DOHH2 (cell line): ENCODE data around the gene UBE2Q2.
A peak's percentile ranks its signal among the peaks of the same experiment; 100 is the strongest.
"Not testable (repeated sequence)": the region's sequence is repeated elsewhere in the genome, so short reads cannot be mapped to it uniquely, and the experiment has no call there.

Experiments used
- H3F3A ChIP-seq: fragments of 200-600 bp; sonication (generic), shearing (Covaris generic); 2 replicates; pipeline ENCODE4 v1.6.0; 2016; ENCODE audit warnings: antibody characterized with exemption, mild to moderate bottlenecking; ENCODE audit not compliant: control insufficient read depth, insufficient read depth
- H3K27ac ChIP-seq: fragments of 200-600 bp; sonication (generic); 2 replicates; pipeline ENCODE4 v1.5.1; 2014; ENCODE audit warnings: low read depth, mild to moderate bottlenecking, low read length, moderate library complexity
- H3K27me3 ChIP-seq: fragments of 200-600 bp; sonication (generic); 2 replicates; pipeline ENCODE4 v1.6.1; 2014; ENCODE audit warnings: mild to moderate bottlenecking, low read length, mixed read lengths; ENCODE audit not compliant: control insufficient read depth
- H3K36me3 ChIP-seq: fragments of 200-600 bp; sonication (generic); 2 replicates; pipeline ENCODE4 v1.6.1; 2014; ENCODE audit warnings: mild to moderate bottlenecking, low read length, moderate library complexity, mixed read lengths; ENCODE audit not compliant: control insufficient read depth
- H3K4me1 ChIP-seq: fragments of 200-600 bp; sonication (generic); 2 replicates; pipeline ENCODE4 v1.6.1; 2014; ENCODE audit warnings: mild to moderate bottlenecking, low read length, mixed read lengths; ENCODE audit not compliant: control insufficient read depth
- H3K4me2 ChIP-seq: fragments of 200-600 bp; sonication (generic); 2 replicates; pipeline ENCODE4 v1.6.0; 2014; ENCODE audit warnings: mild to moderate bottlenecking, low read length, moderate library complexity
- H3K4me3 ChIP-seq: fragments of 200-600 bp; sonication (generic); 2 replicates; pipeline ENCODE4 v1.5.1; 2014; ENCODE audit warnings: mild to moderate bottlenecking, low read length, mixed read lengths
- H3K79me2 ChIP-seq: fragments of 200-600 bp; sonication (generic); 2 replicates; pipeline ENCODE4 v1.6.1; 2014; ENCODE audit warnings: mild to moderate bottlenecking, low read length, mixed read lengths; ENCODE audit not compliant: control insufficient read depth
- H3K9me2 ChIP-seq: fragments of 200-600 bp; sonication (generic); replicated peaks from 2 replicates; pipeline ENCODE4 v1.6.1; 2014; ENCODE audit warnings: mild to moderate bottlenecking, low read length, mixed read lengths; ENCODE audit not compliant: control insufficient read depth
- H3K9me3 ChIP-seq: fragments of 200-600 bp; sonication (generic); 2 replicates; pipeline ENCODE4 v1.6.1; 2014; ENCODE audit warnings: antibody characterized with exemption, low read length, mixed read lengths; ENCODE audit not compliant: control insufficient read depth, insufficient read depth
- H4K20me1 ChIP-seq: fragments of 200-600 bp; sonication (generic); 2 replicates; pipeline ENCODE4 v1.6.0; 2014; ENCODE audit warnings: low read depth, mild to moderate bottlenecking, antibody characterized with exemption, low read length, moderate library complexity; ENCODE audit not compliant: control insufficient read depth, insufficient read depth
- CTCF ChIP-seq: fragments of 200-600 bp; sonication (generic); IDR thresholded peaks from one replicate; pipeline ENCODE4 v1.5.1; 2014; ENCODE audit warnings: antibody characterized with exemption, mild to moderate bottlenecking, low read depth, low read length; ENCODE audit not compliant: poor library complexity, severe bottlenecking
- EZH2phosphoT487 ChIP-seq: fragments of 200-600 bp; sonication (generic); IDR thresholded peaks from 2 replicates; pipeline ENCODE4 v1.6.1; 2017; ENCODE audit warnings: borderline replicate concordance, mild to moderate bottlenecking, antibody characterized with exemption, low read length, moderate library complexity, mixed read lengths

UBE2Q2 gene

DNA sequence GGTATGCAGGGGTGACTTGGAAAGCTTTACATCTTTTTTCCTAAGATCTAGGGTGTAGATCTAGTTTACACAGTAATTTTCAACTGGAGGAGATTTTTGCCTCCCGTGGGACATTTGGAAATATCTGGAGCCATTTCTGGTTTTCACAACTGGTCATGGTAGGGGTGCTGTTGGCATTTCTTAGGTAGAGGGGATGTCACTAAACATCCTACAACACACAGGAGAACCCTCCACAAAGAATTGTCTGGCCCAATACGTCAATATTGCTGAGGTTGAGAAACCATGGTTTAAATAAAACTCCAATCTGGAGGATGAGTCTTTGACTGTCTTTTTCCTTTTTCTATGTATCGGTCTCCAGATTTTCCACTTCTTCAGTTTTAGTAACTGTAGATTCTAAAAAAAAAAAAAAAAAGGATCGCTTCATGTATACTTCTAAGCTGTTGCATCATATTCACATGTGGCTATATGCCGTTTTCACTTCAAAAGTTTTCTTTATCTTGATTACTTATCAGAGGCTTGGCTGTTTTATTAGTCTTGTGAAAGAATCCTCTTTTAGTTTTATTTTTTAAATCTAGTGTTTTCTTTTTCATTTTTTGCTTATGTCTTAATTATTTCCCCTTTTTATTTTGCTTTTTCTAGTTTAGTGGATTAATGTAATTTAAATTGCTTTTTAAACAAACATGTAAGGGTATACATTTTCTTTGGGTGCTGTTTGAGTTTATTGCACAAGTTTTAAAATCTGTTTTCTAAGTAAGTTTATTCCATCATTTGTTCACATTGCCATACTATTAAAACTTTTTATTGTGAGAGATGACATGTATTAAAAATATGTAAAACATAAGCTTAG, 21.2 kb downstream of the UBE2Q2 start:
- H3K9me2 ChIP-seq: no peaks in the 10 kb centered on the region
- no peaks in the 10 kb centered on the region for H3K9me3 ChIP-seq
- TF ChIP-seq EZH2phosphoT487: no peak
- no peak for TF ChIP-seq CTCF
- no peaks in the 10 kb centered on the region for H4K20me1 ChIP-seq
- H3K36me3 ChIP-seq: peaks cover 12% of the 10 kb centered on the region
- H3K4me1 ChIP-seq: peaks cover 32% of the 10 kb centered on the region
- 0 out of 2 replicates have a peak, but pooled peaks cover 4% of the 10 kb centered on the region for H3F3A ChIP-seq
- H3K79me2 ChIP-seq: peaks cover 13% of the 10 kb centered on the region; the same call in 1 of the 2 replicates
- H3K27ac ChIP-seq: no peak overlapping the region
- no peak overlapping the region for H3K4me2 ChIP-seq
- no peak overlapping the region for H3K4me3 ChIP-seq
- no peaks in the 10 kb centered on the region for H3K27me3 ChIP-seq

- H3K4me2 ChIP-seq, H3K9me2 ChIP-seq, H3K27me3 ChIP-seq, H3K4me3 ChIP-seq, H3K27ac ChIP-seq, H3F3A ChIP-seq, H4K20me1 ChIP-seq, H3K79me2 ChIP-seq, H3K9me3 ChIP-seq: not testable (repeated sequence)
- H3K36me3 ChIP-seq: peaks cover 15% of the 10 kb centered on the region
- H3K4me1 ChIP-seq: peaks cover 35% of the 10 kb centered on the region
Observed at GRCh38 chr15:75866045-75866444, 22.8 kb downstream of the UBE2Q2 start.

- peak overlapping the region; percentile 43 for H3K4me2 ChIP-seq
- no peak overlapping the region for H3K27ac ChIP-seq
- no peaks in the 10 kb centered on the region for H4K20me1 ChIP-seq
- H3K27me3 ChIP-seq: no peaks in the 10 kb centered on the region
- H3K9me3 ChIP-seq: no peaks in the 10 kb centered on the region
- H3K4me1 ChIP-seq: peaks cover 35% of the 10 kb centered on the region
- TF ChIP-seq CTCF: no peak
- TF ChIP-seq EZH2phosphoT487: no peak
- no peaks in the 10 kb centered on the region for H3K9me2 ChIP-seq
- H3F3A ChIP-seq: 0 out of 2 replicates have a peak, but pooled peaks cover 4% of the 10 kb centered on the region
- peaks cover 6% of the 10 kb centered on the region; the same call in 1 of the 2 replicates for H3K79me2 ChIP-seq
- H3K36me3 ChIP-seq: peaks cover 13% of the 10 kb centered on the region
- no peak overlapping the region for H3K4me3 ChIP-seq
Observed at GRCh38 chr15:75866916-75867315, 23.7 kb downstream of the UBE2Q2 start.

GRCh38 chr15:75867449-75867848, 24.2 kb downstream of the UBE2Q2 start:
- peaks cover 35% of the 10 kb centered on the region for H3K4me1 ChIP-seq
- no peaks in the 10 kb centered on the region for H3K9me2 ChIP-seq
- H3K27ac ChIP-seq: 0 out of 2 replicates have a peak overlapping the region, but pooled peaks have one; percentile 0
- H3K9me3 ChIP-seq: no peaks in the 10 kb centered on the region
- no peaks in the 10 kb centered on the region for H3K27me3 ChIP-seq
- 0 out of 2 replicates have a peak, but pooled peaks cover 4% of the 10 kb centered on the region for H3F3A ChIP-seq
- H3K36me3 ChIP-seq: peaks cover 13% of the 10 kb centered on the region
- no peaks in the 10 kb centered on the region for H4K20me1 ChIP-seq
- peaks cover 6% of the 10 kb centered on the region; the same call in 1 of the 2 replicates for H3K79me2 ChIP-seq
- H3K4me2 ChIP-seq: peak overlapping the region; percentile 43
- H3K4me3 ChIP-seq: no peak overlapping the region
- TF ChIP-seq EZH2phosphoT487: no peak
- TF ChIP-seq CTCF: no peak
